MM.1S (cell line): ENCODE data around the gene GRPEL2.

Experiments used
- DNase-seq: peaks from one replicate; pipeline ENCODE4 v3.0.0-alpha.2; 2015
- H2AFZ ChIP-seq: fragments of 300-600 bp; sonication (generic); 2 replicates; pipeline ENCODE4 v1.6.0; 2016; ENCODE audit warnings: antibody characterized with exemption, low read length
- H3F3A ChIP-seq: fragments of 300-600 bp; sonication (generic); 2 replicates; pipeline ENCODE4 v1.6.1; 2016; ENCODE audit warnings: mild to moderate bottlenecking, antibody characterized with exemption, low read length, moderate library complexity, mixed read lengths; ENCODE audit not compliant: insufficient read depth
- H3K27ac ChIP-seq: fragments of 300-600 bp; sonication (generic); 2 replicates; pipeline ENCODE4 v1.5.1; 2016; ENCODE audit warnings: mild to moderate bottlenecking, low read length
- H3K27me3 ChIP-seq: fragments of 300-600 bp; sonication (generic); replicated peaks from 2 replicates; pipeline ENCODE4 v1.6.0; 2016; ENCODE audit warnings: low read length; ENCODE audit not compliant: insufficient read depth
- H3K36me3 ChIP-seq: fragments of 300-600 bp; sonication (generic); replicated peaks from 2 replicates; pipeline ENCODE4 v1.6.1; 2016; ENCODE audit warnings: mild to moderate bottlenecking, low read length, mixed read lengths; ENCODE audit not compliant: insufficient read depth
- H3K4me1 ChIP-seq: fragments of 300-600 bp; sonication (generic); 2 replicates; pipeline ENCODE4 v1.6.1; 2016; ENCODE audit warnings: low read length, mixed read lengths
- H3K4me2 ChIP-seq: fragments of 300-600 bp; sonication (generic); 2 replicates; pipeline ENCODE4 v1.6.0; 2016; ENCODE audit warnings: low read depth, low read length
- H3K4me3 ChIP-seq: fragments of 300-600 bp; sonication (generic); 2 replicates; pipeline ENCODE4 v1.5.1; 2016; ENCODE audit warnings: low read length, mixed read lengths
- H3K79me2 ChIP-seq: fragments of 300-600 bp; sonication (generic); 2 replicates; pipeline ENCODE4 v1.6.1; 2016; ENCODE audit warnings: mixed run types, low read length, mixed read lengths
- H3K9ac ChIP-seq: fragments of 300-600 bp; sonication (generic); 2 replicates; pipeline ENCODE4 v1.6.1; 2016; ENCODE audit warnings: low read length, mixed read lengths
- H3K9me2 ChIP-seq: fragments of 300-600 bp; sonication (generic); replicated peaks from 2 replicates; pipeline ENCODE4 v1.6.1; 2016; ENCODE audit warnings: mild to moderate bottlenecking, low read length, mixed read lengths; ENCODE audit not compliant: insufficient read depth
- H3K9me3 ChIP-seq: fragments of 300-600 bp; sonication (generic); replicated peaks from 2 replicates; pipeline ENCODE4 v1.6.1; 2016; ENCODE audit warnings: mild to moderate bottlenecking, low read length, mixed read lengths; ENCODE audit not compliant: insufficient read depth
- H4K20me1 ChIP-seq: fragments of 300-600 bp; sonication (generic); 2 replicates; pipeline ENCODE4 v1.6.1; 2016; ENCODE audit warnings: mild to moderate bottlenecking, low read length, moderate library complexity, mixed read lengths; ENCODE audit not compliant: insufficient read depth
- EZH2 ChIP-seq: fragments of 300-600 bp; sonication (generic); optimal IDR thresholded peaks from 2 replicates; pipeline ENCODE3; 2017; ENCODE audit warnings: low read depth, mild to moderate bottlenecking, antibody characterized with exemption, low read length, mixed read lengths
- EZH2phosphoT487 ChIP-seq: fragments of 300-600 bp; sonication (generic); IDR thresholded peaks from 2 replicates; pipeline ENCODE4 v1.6.1; 2018; ENCODE audit warnings: antibody characterized with exemption, low read length
- TF ChIP-seq, protein P1 (sequence below): fragments of 300-600 bp; sonication (generic); IDR thresholded peaks from 2 replicates; pipeline ENCODE4 v1.5.1; 2016; ENCODE audit warnings: antibody characterized with exemption, low read length, mixed read lengths

GRPEL2 gene

DNA sequence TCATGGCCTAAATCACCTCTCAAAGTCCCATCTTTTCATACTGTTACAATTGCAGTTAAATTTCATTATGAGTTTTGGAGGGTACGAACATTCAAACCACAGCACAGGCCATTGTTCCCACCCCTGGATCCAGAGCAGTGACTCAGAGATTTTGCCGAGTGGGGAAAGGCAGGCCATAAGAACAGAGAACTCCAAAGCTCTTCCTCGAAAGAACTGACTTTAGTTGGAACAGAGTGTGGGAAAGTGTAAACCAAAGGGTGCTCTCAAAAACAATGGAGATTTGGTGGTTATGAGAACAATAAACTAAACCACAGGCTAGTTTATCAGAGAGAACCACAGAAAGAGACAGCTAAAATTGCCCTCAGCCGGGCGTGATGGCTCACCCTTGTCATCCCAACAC lies 19.4 kb upstream of the GRPEL2 start:
- Histone ChIP-seq H3K9me3 (no peaks in the 10 kb centered on the region), H3K9me2 (no peaks in the 10 kb centered on the region), H3K9ac (no peak overlapping the region), H4K20me1 (no peaks in the 10 kb centered on the region), H3F3A (no peaks in the 10 kb centered on the region), H3K27ac (no peak overlapping the region), H3K4me3 (no peak overlapping the region), H2AFZ (no peak overlapping the region), H3K27me3 (no peaks in the 10 kb centered on the region), H3K36me3 (no peaks in the 10 kb centered on the region), H3K79me2 (no peaks in the 10 kb centered on the region), H3K4me2 (no peak overlapping the region), H3K4me1 (no peaks in the 10 kb centered on the region)
- no peak for TF ChIP-seq EZH2
- TF ChIP-seq EZH2phosphoT487, result no peak
- TF ChIP-seq, protein P1, sequence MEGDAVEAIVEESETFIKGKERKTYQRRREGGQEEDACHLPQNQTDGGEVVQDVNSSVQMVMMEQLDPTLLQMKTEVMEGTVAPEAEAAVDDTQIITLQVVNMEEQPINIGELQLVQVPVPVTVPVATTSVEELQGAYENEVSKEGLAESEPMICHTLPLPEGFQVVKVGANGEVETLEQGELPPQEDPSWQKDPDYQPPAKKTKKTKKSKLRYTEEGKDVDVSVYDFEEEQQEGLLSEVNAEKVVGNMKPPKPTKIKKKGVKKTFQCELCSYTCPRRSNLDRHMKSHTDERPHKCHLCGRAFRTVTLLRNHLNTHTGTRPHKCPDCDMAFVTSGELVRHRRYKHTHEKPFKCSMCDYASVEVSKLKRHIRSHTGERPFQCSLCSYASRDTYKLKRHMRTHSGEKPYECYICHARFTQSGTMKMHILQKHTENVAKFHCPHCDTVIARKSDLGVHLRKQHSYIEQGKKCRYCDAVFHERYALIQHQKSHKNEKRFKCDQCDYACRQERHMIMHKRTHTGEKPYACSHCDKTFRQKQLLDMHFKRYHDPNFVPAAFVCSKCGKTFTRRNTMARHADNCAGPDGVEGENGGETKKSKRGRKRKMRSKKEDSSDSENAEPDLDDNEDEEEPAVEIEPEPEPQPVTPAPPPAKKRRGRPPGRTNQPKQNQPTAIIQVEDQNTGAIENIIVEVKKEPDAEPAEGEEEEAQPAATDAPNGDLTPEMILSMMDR, result no peak
- no peak for DNase-seq

DNA sequence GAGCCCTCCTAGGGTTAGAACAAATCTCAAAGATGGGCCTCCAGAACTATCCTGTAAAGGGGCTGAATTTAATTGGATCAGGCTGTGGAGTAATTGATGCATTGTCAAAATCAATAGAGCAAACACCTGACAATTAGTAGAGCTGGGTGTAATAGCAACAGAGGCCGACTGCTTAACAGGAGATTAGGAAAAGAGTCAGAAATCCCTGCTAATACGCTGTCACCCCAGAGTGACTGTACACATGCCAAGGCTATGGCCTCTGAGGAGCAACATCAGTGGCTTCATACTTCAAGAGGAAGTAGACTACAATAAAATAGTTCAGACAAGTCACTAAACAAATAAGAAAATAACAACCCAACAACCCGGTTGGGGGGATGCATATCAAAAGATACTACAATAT lies 18.7 kb upstream of the GRPEL2 start:
- H3K79me2 ChIP-seq, result no peaks in the 10 kb centered on the region
- no peaks in the 10 kb centered on the region for H3K4me1 ChIP-seq
- H3K27ac ChIP-seq, result no peak overlapping the region
- no peak overlapping the region for H2AFZ ChIP-seq
- no peak overlapping the region for H3K4me2 ChIP-seq
- no peak overlapping the region for H3K4me3 ChIP-seq
- no peaks in the 10 kb centered on the region for H3F3A ChIP-seq
- H3K36me3 ChIP-seq, result no peaks in the 10 kb centered on the region
- no peaks in the 10 kb centered on the region for H3K9me2 ChIP-seq
- no peak for DNase-seq
- no peak overlapping the region for H3K9ac ChIP-seq
- TF ChIP-seq EZH2phosphoT487, result no peak
- TF ChIP-seq, protein P1, result no peak
- TF ChIP-seq EZH2, result no peak
- no peaks in the 10 kb centered on the region for H3K27me3 ChIP-seq
- no peaks in the 10 kb centered on the region for H3K9me3 ChIP-seq
- H4K20me1 ChIP-seq, result no peaks in the 10 kb centered on the region

DNA sequence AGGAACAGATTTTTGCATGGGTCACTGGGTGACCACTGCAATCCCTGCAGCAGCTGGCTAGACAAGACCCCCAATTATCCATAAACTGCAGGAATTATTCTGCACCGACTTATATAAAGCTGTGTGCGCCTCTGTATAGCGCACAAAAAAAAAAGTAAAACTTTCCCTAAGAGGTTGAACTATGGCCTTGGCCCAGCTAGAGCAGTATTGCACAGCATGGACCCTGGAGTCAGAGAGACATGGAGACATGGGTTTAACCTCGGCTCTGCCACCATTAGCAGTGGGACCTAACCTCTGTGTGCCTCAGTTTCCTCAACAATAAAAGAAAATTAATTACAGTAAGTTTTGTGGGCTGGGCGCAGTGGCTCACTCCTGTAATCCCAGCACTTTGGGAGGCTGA lies 17.1 kb upstream of the GRPEL2 start:
- no peak for TF ChIP-seq EZH2phosphoT487
- TF ChIP-seq, protein P1, result no peak
- TF ChIP-seq EZH2, result no peak
- Histone ChIP-seq H3K9me2 (no peaks in the 10 kb centered on the region), H3K4me2 (no peak overlapping the region), H3K27me3 (no peaks in the 10 kb centered on the region), H3K4me3 (no peak overlapping the region), H4K20me1 (no peaks in the 10 kb centered on the region), H2AFZ (no peak overlapping the region), H3K9ac (no peak overlapping the region), H3K27ac (no peak overlapping the region), H3K79me2 (no peaks in the 10 kb centered on the region), H3F3A (no peaks in the 10 kb centered on the region), H3K9me3 (no peaks in the 10 kb centered on the region), H3K4me1 (no peaks in the 10 kb centered on the region), H3K36me3 (no peaks in the 10 kb centered on the region)
- DNase-seq, result no peak
